Measurements from ENCODE around the gene MGAT4A. TPM values are rescaled to one million over a fixed set of nuclear protein-coding genes. Genes with fewer than 3 reads are reported as not detected.

The MGAT4A gene
- total and polyA plus RNA-seq, 3 donors from 2014 or later, result 12.1 to 13.9 (median 13.8) TPM

DNA sequence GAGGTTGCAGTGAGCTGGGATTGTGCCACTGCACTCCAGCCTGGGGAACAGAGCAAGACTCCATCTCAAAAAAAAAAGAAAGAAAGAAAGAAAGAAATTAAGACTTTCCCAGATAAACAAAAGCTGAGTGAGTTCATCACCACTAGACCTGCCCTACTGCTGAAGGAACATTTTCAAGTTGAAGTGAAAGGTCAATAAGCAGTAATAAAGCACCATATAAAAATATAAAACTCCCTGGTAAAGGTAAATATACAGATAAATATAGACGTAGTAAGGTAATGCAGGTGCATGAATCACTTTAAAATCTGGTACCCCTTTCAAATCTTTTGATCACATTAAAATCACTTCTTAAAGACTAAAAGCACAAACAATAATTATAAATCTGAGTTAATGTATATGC lies 79.9 kb downstream of the MGAT4A start:
- H3K9me3 ChIP-seq, result no peaks in the 10 kb centered on the region
- 93 to 100% methylated on average over 1 of the region's 1 CpG for WGBS, 2 donors
- no peak overlapping the region for H3K4me3 ChIP-seq
- intact Hi-C loops (cut with DNase I; ENCODE audit: low total_unique reads), result no loop called here
- no peaks in the 10 kb centered on the region for H3K4me1 ChIP-seq
- no peak for DNase-seq
- H3K36me3 ChIP-seq (ENCODE audit: low read depth, missing control alignments), result no peaks in the 10 kb centered on the region
- no peaks in the 10 kb centered on the region for H3K27me3 ChIP-seq
- no peak for TF ChIP-seq POLR2A (IDR thresholded peaks at IDR 0.05)
- TF ChIP-seq, protein P1, sequence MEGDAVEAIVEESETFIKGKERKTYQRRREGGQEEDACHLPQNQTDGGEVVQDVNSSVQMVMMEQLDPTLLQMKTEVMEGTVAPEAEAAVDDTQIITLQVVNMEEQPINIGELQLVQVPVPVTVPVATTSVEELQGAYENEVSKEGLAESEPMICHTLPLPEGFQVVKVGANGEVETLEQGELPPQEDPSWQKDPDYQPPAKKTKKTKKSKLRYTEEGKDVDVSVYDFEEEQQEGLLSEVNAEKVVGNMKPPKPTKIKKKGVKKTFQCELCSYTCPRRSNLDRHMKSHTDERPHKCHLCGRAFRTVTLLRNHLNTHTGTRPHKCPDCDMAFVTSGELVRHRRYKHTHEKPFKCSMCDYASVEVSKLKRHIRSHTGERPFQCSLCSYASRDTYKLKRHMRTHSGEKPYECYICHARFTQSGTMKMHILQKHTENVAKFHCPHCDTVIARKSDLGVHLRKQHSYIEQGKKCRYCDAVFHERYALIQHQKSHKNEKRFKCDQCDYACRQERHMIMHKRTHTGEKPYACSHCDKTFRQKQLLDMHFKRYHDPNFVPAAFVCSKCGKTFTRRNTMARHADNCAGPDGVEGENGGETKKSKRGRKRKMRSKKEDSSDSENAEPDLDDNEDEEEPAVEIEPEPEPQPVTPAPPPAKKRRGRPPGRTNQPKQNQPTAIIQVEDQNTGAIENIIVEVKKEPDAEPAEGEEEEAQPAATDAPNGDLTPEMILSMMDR (IDR thresholded peaks at IDR 0.05), result no peak
- H3K27ac ChIP-seq, result no peak overlapping the region

DNA sequence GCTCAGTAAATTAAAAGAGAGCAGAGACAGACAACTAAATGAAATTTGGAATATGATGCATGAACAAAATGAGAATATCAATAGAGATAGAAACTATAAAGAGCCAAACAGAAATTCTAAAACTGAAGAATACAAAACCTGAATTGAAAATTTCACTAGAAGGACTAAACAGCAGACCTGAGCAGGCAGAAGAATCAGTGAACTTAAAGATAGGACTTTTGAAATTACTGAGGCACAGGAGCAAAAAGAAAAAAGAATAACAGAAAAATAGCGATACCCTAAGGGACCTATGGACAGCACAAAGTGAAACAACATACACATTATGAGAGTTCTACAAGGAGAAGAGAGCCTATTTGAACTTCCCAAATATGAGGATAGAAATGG lies 80.9 kb downstream of the MGAT4A start:
- Histone ChIP-seq H3K27ac (no peak overlapping the region), H3K27me3 (no peaks in the 10 kb centered on the region), H3K4me1 (no peaks in the 10 kb centered on the region), H3K36me3 (ENCODE audit: low read depth, missing control alignments) (no peaks in the 10 kb centered on the region), H3K9me3 (no peaks in the 10 kb centered on the region), H3K4me3 (no peak overlapping the region)
- 79 to 90% methylated on average over 1 of the region's 1 CpG for WGBS, 2 donors
- intact Hi-C loops (cut with DNase I; ENCODE audit: low total_unique reads), result loop anchor here (10.0 kb wide), 1 partner anchor 185 kb away; no protein-coding TSS in a partner anchor
- TF ChIP-seq POLR2A (IDR thresholded peaks at IDR 0.05), result no peak
- TF ChIP-seq, protein P1 (IDR thresholded peaks at IDR 0.05), result no peak
- DNase-seq, result no peak

DNA sequence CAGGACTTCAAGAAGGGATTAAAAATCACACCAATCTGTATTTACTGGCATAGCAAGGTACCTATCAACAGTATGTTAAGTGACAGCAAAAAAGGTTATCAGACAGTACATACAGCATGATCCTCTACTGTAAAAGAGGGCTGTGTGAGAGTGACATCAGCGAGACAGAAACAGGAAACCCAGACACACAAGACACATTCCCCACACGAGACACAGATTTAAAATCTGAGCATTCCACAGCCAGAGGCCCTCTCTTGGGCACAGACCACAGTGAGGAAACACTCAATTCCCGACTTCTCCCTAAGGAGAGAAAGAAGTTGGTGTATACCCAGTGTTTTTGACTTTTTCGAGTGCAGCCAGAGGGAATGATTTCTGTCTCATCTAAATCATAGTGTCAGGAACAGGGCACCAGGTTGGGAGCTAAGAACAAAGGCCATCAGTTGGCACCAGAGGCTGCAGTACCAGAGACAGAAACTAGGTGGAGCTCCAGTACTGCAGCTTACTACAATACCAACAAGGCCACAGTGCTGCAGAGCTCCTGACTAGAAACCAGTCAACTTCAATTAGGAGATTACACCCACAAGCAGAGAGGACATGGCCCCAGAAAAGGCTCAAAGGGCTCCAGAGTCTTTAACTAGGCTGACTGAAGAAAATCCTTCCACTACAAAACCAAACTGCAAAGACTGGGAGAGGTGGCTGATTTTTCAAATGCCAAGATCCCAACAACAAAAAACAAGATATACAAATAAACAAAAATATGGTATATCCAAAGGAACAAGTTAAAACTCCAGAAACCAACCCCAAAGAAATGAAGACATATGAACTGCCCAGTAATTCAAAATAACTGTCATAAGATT lies 81.6 kb downstream of the MGAT4A start:
- H3K36me3 ChIP-seq (ENCODE audit: low read depth, missing control alignments), result no peaks in the 10 kb centered on the region
- H3K27ac ChIP-seq, result no peak overlapping the region
- WGBS, 2 donors, result 48 to 55% methylated on average over 4 of the region's 4 CpGs
- H3K4me3 ChIP-seq, result no peak overlapping the region
- H3K4me1 ChIP-seq, result no peaks in the 10 kb centered on the region
- H3K27me3 ChIP-seq, result no peaks in the 10 kb centered on the region
- peak; percentile 93 for DNase-seq
- no peak for TF ChIP-seq POLR2A (IDR thresholded peaks at IDR 0.05)
- TF ChIP-seq, protein P1 (IDR thresholded peaks at IDR 0.05), result peak; percentile 94 to 97 (median 96)
- intact Hi-C loops (cut with DNase I; ENCODE audit: low total_unique reads), result loop anchor here (10.0 kb wide), 1 partner anchor 185 kb away; no protein-coding TSS in a partner anchor
- H3K9me3 ChIP-seq, result no peaks in the 10 kb centered on the region

DNA sequence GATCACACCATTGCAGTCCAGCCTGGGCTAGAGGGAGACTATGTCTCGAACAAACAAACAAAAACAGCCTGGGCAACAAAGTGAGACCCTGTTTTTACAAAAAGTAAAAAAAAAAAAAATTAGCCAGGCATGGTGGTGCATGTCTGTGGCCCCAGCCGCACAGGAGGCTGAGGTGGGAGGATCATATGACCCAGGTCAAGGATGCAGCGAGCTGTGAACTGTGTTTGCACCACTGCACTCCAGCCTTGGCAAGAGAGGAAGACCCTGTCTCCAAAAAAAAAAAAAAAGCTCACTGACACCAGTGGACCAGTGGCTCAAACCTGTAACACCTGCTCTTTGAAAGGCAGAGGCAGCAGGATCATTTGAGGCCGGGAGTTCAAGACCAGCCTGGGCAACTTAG lies 82.5 kb downstream of the MGAT4A start:
- WGBS, 2 donors, result 74 to 84% methylated on average over 4 of the region's 4 CpGs
- Histone ChIP-seq H3K27me3 (no peaks in the 10 kb centered on the region), H3K9me3 (no peaks in the 10 kb centered on the region), H3K4me1 (no peaks in the 10 kb centered on the region), H3K4me3 (no peak overlapping the region), H3K36me3 (ENCODE audit: low read depth, missing control alignments) (no peaks in the 10 kb centered on the region), H3K27ac (no peak overlapping the region)
- TF ChIP-seq, protein P1 (IDR thresholded peaks at IDR 0.05), result no peak
- no peak for TF ChIP-seq POLR2A (IDR thresholded peaks at IDR 0.05)
- intact Hi-C loops (cut with DNase I; ENCODE audit: low total_unique reads), result loop anchor here (10.0 kb wide), 1 partner anchor 186 kb away; no protein-coding TSS in a partner anchor
- no peak for DNase-seq

Data from testis (tissue), 3 donors.